Measurements from ENCODE around the gene RAX2. TPM values are rescaled to one million over a fixed set of nuclear protein-coding genes. Genes with fewer than 3 reads are reported as not detected.

The RAX2 gene
- total RNA-seq, 2 experiments from 2014 or later: not detected

GRCh38 chr19:3751236-3751635 is 20.8 kb downstream of the RAX2 start:
- ATAC-seq: no peak
- Mint-ChIP-seq H3K4me1 (ENCODE audit: low read depth) (peaks cover 11% of the 10 kb centered on the region), H3K27ac (no peak overlapping the region), H3K36me3 (ENCODE audit: low read depth) (peaks cover 32% of the 10 kb centered on the region), H3K9me3 (ENCODE audit: insufficient read depth) (no peaks in the 10 kb centered on the region), H3K27me3 (ENCODE audit: low read depth) (no peaks in the 10 kb centered on the region), H3K4me3 (no peak overlapping the region)
- CTCF ChIA-PET: no interaction called here
- POLR2A ChIA-PET: no interaction called here
- no peak for DNase-seq

- DNase-seq (no peak), ATAC-seq (no peak)
- no peaks in the 10 kb centered on the region for H3K9me3 Mint-ChIP-seq (ENCODE audit: insufficient read depth)
- ChIA-PET POLR2A (no interaction called here), CTCF (interaction anchor here (1.1 to 1.2 kb wide), 2 partner anchors 9 to 12 kb away, joined by 3 read pairs; partner anchors contain the start of gene MRPL54)
- no peak overlapping the region for H3K27ac Mint-ChIP-seq
- H3K36me3 Mint-ChIP-seq (ENCODE audit: low read depth): peaks cover 28% of the 10 kb centered on the region
- H3K4me3 Mint-ChIP-seq: no peak overlapping the region
- H3K27me3 Mint-ChIP-seq (ENCODE audit: low read depth): no peaks in the 10 kb centered on the region
- H3K4me1 Mint-ChIP-seq (ENCODE audit: low read depth): peaks cover 7% of the 10 kb centered on the region
These were observed 21.8 kb downstream of the RAX2 start for GRCh38 chr19:3750211-3750610.

- no peak for DNase-seq
- H3K4me1 Mint-ChIP-seq (ENCODE audit: low read depth): no peaks in the 10 kb centered on the region
- no peak overlapping the region for H3K4me3 Mint-ChIP-seq
- CTCF ChIA-PET: no interaction called here
- no peaks in the 10 kb centered on the region for H3K27me3 Mint-ChIP-seq (ENCODE audit: low read depth)
- H3K27ac Mint-ChIP-seq: no peak overlapping the region
- ATAC-seq: no peak
- H3K9me3 Mint-ChIP-seq (ENCODE audit: insufficient read depth): no peaks in the 10 kb centered on the region
- POLR2A ChIA-PET: no interaction called here
- H3K36me3 Mint-ChIP-seq (ENCODE audit: low read depth): peaks cover 22% of the 10 kb centered on the region
These were observed 23.1 kb downstream of the RAX2 start for GRCh38 chr19:3748965-3749364.

- Mint-ChIP-seq H3K27ac (no peak overlapping the region), H3K27me3 (ENCODE audit: low read depth) (no peaks in the 10 kb centered on the region), H3K4me1 (ENCODE audit: low read depth) (no peaks in the 10 kb centered on the region), H3K4me3 (no peak overlapping the region), H3K36me3 (ENCODE audit: low read depth) (peaks cover 13% of the 10 kb centered on the region), H3K9me3 (ENCODE audit: insufficient read depth) (no peaks in the 10 kb centered on the region)
- no peak for ATAC-seq
- CTCF ChIA-PET: no interaction called here
- DNase-seq: no peak
- POLR2A ChIA-PET: no interaction called here
These were observed 25.5 kb downstream of the RAX2 start for GRCh38 chr19:3746371-3747056.

- no peak for ATAC-seq
- H3K9me3 Mint-ChIP-seq (ENCODE audit: insufficient read depth): no peaks in the 10 kb centered on the region
These were observed 26.5 kb downstream of the RAX2 start for GRCh38 chr19:3745363-3746045.

GRCh38 chr19:3743486-3743885 is 28.5 kb downstream of the RAX2 start:
- Mint-ChIP-seq H3K9me3 (ENCODE audit: insufficient read depth) (no peaks in the 10 kb centered on the region), H3K4me1 (ENCODE audit: low read depth) (peaks cover 14% of the 10 kb centered on the region), H3K27me3 (ENCODE audit: low read depth) (no peaks in the 10 kb centered on the region), H3K36me3 (ENCODE audit: low read depth) (no peaks in the 10 kb centered on the region), H3K27ac (no peak overlapping the region), H3K4me3 (no peak overlapping the region)
- POLR2A ChIA-PET: interaction anchor here (1.4 kb wide), 1 partner anchor 19 kb away, joined by 3 read pairs; the partner anchor contains the start of gene MRPL54
- no peak for ATAC-seq
- CTCF ChIA-PET: interaction anchor here (0.7 kb wide), 1 partner anchor 70 kb away, joined by 3 read pairs; no protein-coding TSS in a partner anchor
- no peak for DNase-seq

More at GRCh38 chr19:3745363-3746045, 26.5 kb downstream of the RAX2 start:
- Mint-ChIP-seq H3K27ac (no peak overlapping the region), H3K27me3 (ENCODE audit: low read depth) (no peaks in the 10 kb centered on the region), H3K36me3 (ENCODE audit: low read depth) (peaks cover 8% of the 10 kb centered on the region), H3K4me3 (no peak overlapping the region), H3K4me1 (ENCODE audit: low read depth) (no peaks in the 10 kb centered on the region)
- ChIA-PET POLR2A (no interaction called here), CTCF (no interaction called here)
- no peak for DNase-seq

GRCh38 chr19:3740431-3740830 is 31.6 kb downstream of the RAX2 start:
- POLR2A ChIA-PET: no interaction called here
- peaks cover 3% of the 10 kb centered on the region for H3K27me3 Mint-ChIP-seq (ENCODE audit: low read depth)
- DNase-seq: no peak
- ATAC-seq: no peak
- H3K4me3 Mint-ChIP-seq: no peak overlapping the region
- H3K4me1 Mint-ChIP-seq (ENCODE audit: low read depth): peaks cover 18% of the 10 kb centered on the region
- no peak overlapping the region for H3K27ac Mint-ChIP-seq
- CTCF ChIA-PET: interaction anchor here (0.8 to 2.0 kb wide), 5 partner anchors 9 to 109 kb away, joined by 3 to 7 read pairs (median 3); partner anchors contain the start of gene APBA3
- no peaks in the 10 kb centered on the region for H3K9me3 Mint-ChIP-seq (ENCODE audit: insufficient read depth)
- no peaks in the 10 kb centered on the region for H3K36me3 Mint-ChIP-seq (ENCODE audit: low read depth)

- no peak overlapping the region for H3K4me3 Mint-ChIP-seq
- peaks cover 3% of the 10 kb centered on the region for H3K27me3 Mint-ChIP-seq (ENCODE audit: low read depth)
- ChIA-PET POLR2A (interaction anchor here (0.7 to 1.3 kb wide), 2 partner anchors 18 to 24 kb away, joined by 3 to 4 read pairs; partner anchors contain the start of gene MRPL54), CTCF (interaction anchor here (0.9 to 2.0 kb wide), 4 partner anchors 10 to 24 kb away, joined by 3 to 7 read pairs (median 6); partner anchors contain the start of genes APBA3 and MRPL54)
- H3K27ac Mint-ChIP-seq: peak overlapping the region; percentile 84
- peaks cover 18% of the 10 kb centered on the region for H3K4me1 Mint-ChIP-seq (ENCODE audit: low read depth)
- no peak for ATAC-seq
- H3K9me3 Mint-ChIP-seq (ENCODE audit: insufficient read depth): no peaks in the 10 kb centered on the region
- H3K36me3 Mint-ChIP-seq (ENCODE audit: low read depth): no peaks in the 10 kb centered on the region
- no peak for DNase-seq
These were observed 33.4 kb downstream of the RAX2 start for GRCh38 chr19:3738477-3739220.

- ATAC-seq (no peak), DNase-seq (no peak)
- peaks cover 3% of the 10 kb centered on the region for H3K27me3 Mint-ChIP-seq (ENCODE audit: low read depth)
- no peaks in the 10 kb centered on the region for H3K9me3 Mint-ChIP-seq (ENCODE audit: insufficient read depth)
- ChIA-PET CTCF (interaction anchor here (0.9 kb wide), 1 partner anchor 25 kb away, joined by 3 read pairs; the partner anchor contains the start of gene MRPL54), POLR2A (no interaction called here)
- peaks cover 18% of the 10 kb centered on the region for H3K4me1 Mint-ChIP-seq (ENCODE audit: low read depth)
- H3K27ac Mint-ChIP-seq: peak overlapping the region; percentile 7
- H3K36me3 Mint-ChIP-seq (ENCODE audit: low read depth): no peaks in the 10 kb centered on the region
- no peak overlapping the region for H3K4me3 Mint-ChIP-seq
These were observed 34.4 kb downstream of the RAX2 start for GRCh38 chr19:3737487-3738205.

- POLR2A ChIA-PET: no interaction called here
- no peak for DNase-seq
- no peaks in the 10 kb centered on the region for H3K36me3 Mint-ChIP-seq (ENCODE audit: low read depth)
- no peak for ATAC-seq
- no peak overlapping the region for H3K4me3 Mint-ChIP-seq
- no peaks in the 10 kb centered on the region for H3K9me3 Mint-ChIP-seq (ENCODE audit: insufficient read depth)
- H3K4me1 Mint-ChIP-seq (ENCODE audit: low read depth): peaks cover 18% of the 10 kb centered on the region
- peaks cover 3% of the 10 kb centered on the region for H3K27me3 Mint-ChIP-seq (ENCODE audit: low read depth)
- CTCF ChIA-PET: no interaction called here
- H3K27ac Mint-ChIP-seq: no peak overlapping the region
These were observed 35.8 kb downstream of the RAX2 start for GRCh38 chr19:3736106-3736724.

- POLR2A ChIA-PET: no interaction called here
- no peak overlapping the region for H3K4me3 Mint-ChIP-seq
- no peak overlapping the region for H3K27ac Mint-ChIP-seq
- H3K36me3 Mint-ChIP-seq (ENCODE audit: low read depth): no peaks in the 10 kb centered on the region
- ATAC-seq (no peak), DNase-seq (no peak)
- CTCF ChIA-PET: interaction anchor here (1.2 kb wide), 1 partner anchor 22 kb away, joined by 4 read pairs; no protein-coding TSS in a partner anchor
- H3K27me3 Mint-ChIP-seq (ENCODE audit: low read depth): peaks cover 3% of the 10 kb centered on the region
- no peaks in the 10 kb centered on the region for H3K9me3 Mint-ChIP-seq (ENCODE audit: insufficient read depth)
- peaks cover 11% of the 10 kb centered on the region for H3K4me1 Mint-ChIP-seq (ENCODE audit: low read depth)
These were observed 37.8 kb downstream of the RAX2 start for GRCh38 chr19:3734310-3734600.

Measured in activated CD8-positive, alpha-beta T cell treated with anti-CD3 and anti-CD28 coated beads, Interleukin-2, amount 10 ng/mL, durations not matched to agents 7 days and 5 days (primary cell).